ENCODE data around the gene PRDX5. TPM values are rescaled to one million over a fixed set of nuclear protein-coding genes. Genes with fewer than 3 reads are reported as not detected.

PRDX5 gene
- total RNA-seq, 1 donor from 2014 or later = 144 TPM

- no peak overlapping the region for H3K4me3 ChIP-seq (ENCODE audit: low read length in 3 of 3)
- no peak overlapping the region for H3K27ac ChIP-seq (ENCODE audit: low read depth, low read length)
- peaks cover 36 to 37% (median 36%) of the 10 kb centered on the region in 3 donors for H3K36me3 ChIP-seq (ENCODE audit: control insufficient read depth in 3 of 3, insufficient read depth in 3 of 3, low read length in 3 of 3)
- no peaks in the 10 kb centered on the region for H3K27me3 ChIP-seq (ENCODE audit: control insufficient read depth in 3 of 3, insufficient read depth in 3 of 3, low read length in 3 of 3)
- peaks cover 19 to 23% (median 20%) of the 10 kb centered on the region in 3 donors for H3K4me1 ChIP-seq (ENCODE audit: control insufficient read depth in 3 of 3, insufficient read depth in 3 of 3, low read length in 3 of 3)
- H3K9ac ChIP-seq (ENCODE audit: low read depth in 1 of 3, low read length in 3 of 3) = no peak overlapping the region
- H3K9me3 ChIP-seq (ENCODE audit: control insufficient read depth in 3 of 3, low read length in 3 of 3) = no peaks in the 10 kb centered on the region
Measured at GRCh38 chr11:64361659-64362058, 43.7 kb downstream of the PRDX5 start.

GRCh38 chr11:64362339-64362738, 44.4 kb downstream of the PRDX5 start:
- no peaks in the 10 kb centered on the region for H3K27me3 ChIP-seq (ENCODE audit: control insufficient read depth in 3 of 3, insufficient read depth in 3 of 3, low read length in 3 of 3)
- no peak overlapping the region for H3K27ac ChIP-seq (ENCODE audit: low read depth, low read length)
- H3K36me3 ChIP-seq (ENCODE audit: control insufficient read depth in 3 of 3, insufficient read depth in 3 of 3, low read length in 3 of 3) = peaks cover 37 to 39% (median 37%) of the 10 kb centered on the region in 3 donors
- H3K9ac ChIP-seq (ENCODE audit: low read depth in 1 of 3, low read length in 3 of 3) = no peak overlapping the region
- no peak overlapping the region for H3K4me3 ChIP-seq (ENCODE audit: low read length in 3 of 3)
- H3K4me1 ChIP-seq (ENCODE audit: control insufficient read depth in 3 of 3, insufficient read depth in 3 of 3, low read length in 3 of 3) = peaks cover 19 to 23% (median 20%) of the 10 kb centered on the region in 3 donors
- no peaks in the 10 kb centered on the region for H3K9me3 ChIP-seq (ENCODE audit: control insufficient read depth in 3 of 3, low read length in 3 of 3)

- H3K9me3 ChIP-seq (ENCODE audit: control insufficient read depth in 3 of 3, low read length in 3 of 3) = no peaks in the 10 kb centered on the region
- H3K36me3 ChIP-seq (ENCODE audit: control insufficient read depth in 3 of 3, insufficient read depth in 3 of 3, low read length in 3 of 3) = peaks cover 40 to 47% (median 40%) of the 10 kb centered on the region in 3 donors
- peaks cover 7 to 8% (median 7%) of the 10 kb centered on the region in 3 donors for H3K4me1 ChIP-seq (ENCODE audit: control insufficient read depth in 3 of 3, insufficient read depth in 3 of 3, low read length in 3 of 3)
- H3K9ac ChIP-seq (ENCODE audit: low read depth in 1 of 3, low read length in 3 of 3) = no peak overlapping the region
- H3K4me3 ChIP-seq (ENCODE audit: low read length in 3 of 3) = no peak overlapping the region
- no peaks in the 10 kb centered on the region for H3K27me3 ChIP-seq (ENCODE audit: control insufficient read depth in 3 of 3, insufficient read depth in 3 of 3, low read length in 3 of 3)
- no peak overlapping the region for H3K27ac ChIP-seq (ENCODE audit: low read depth, low read length)
Measured at GRCh38 chr11:64364435-64364834, 46.5 kb downstream of the PRDX5 start.

- peaks cover 3% of the 10 kb centered on the region in 3 donors for H3K4me1 ChIP-seq (ENCODE audit: control insufficient read depth in 3 of 3, insufficient read depth in 3 of 3, low read length in 3 of 3)
- H3K9ac ChIP-seq (ENCODE audit: low read depth in 1 of 3, low read length in 3 of 3) = no peak overlapping the region
- no peaks in the 10 kb centered on the region for H3K27me3 ChIP-seq (ENCODE audit: control insufficient read depth in 3 of 3, insufficient read depth in 3 of 3, low read length in 3 of 3)
- H3K9me3 ChIP-seq (ENCODE audit: control insufficient read depth in 3 of 3, low read length in 3 of 3) = no peaks in the 10 kb centered on the region
- no peak overlapping the region for H3K27ac ChIP-seq (ENCODE audit: low read depth, low read length)
- H3K36me3 ChIP-seq (ENCODE audit: control insufficient read depth in 3 of 3, insufficient read depth in 3 of 3, low read length in 3 of 3) = peaks cover 40 to 50% (median 41%) of the 10 kb centered on the region in 3 donors
- H3K4me3 ChIP-seq (ENCODE audit: low read length in 3 of 3) = no peak overlapping the region
Measured at GRCh38 chr11:64364911-64365310, 47.0 kb downstream of the PRDX5 start.

- Histone ChIP-seq H3K9ac (ENCODE audit: low read depth in 1 of 3, low read length in 3 of 3) (no peak overlapping the region), H3K9me3 (ENCODE audit: control insufficient read depth in 3 of 3, low read length in 3 of 3) (no peaks in the 10 kb centered on the region), H3K27me3 (ENCODE audit: control insufficient read depth in 3 of 3, insufficient read depth in 3 of 3, low read length in 3 of 3) (no peaks in the 10 kb centered on the region), H3K4me1 (ENCODE audit: control insufficient read depth in 3 of 3, insufficient read depth in 3 of 3, low read length in 3 of 3) (no peaks in the 10 kb centered on the region), H3K4me3 (ENCODE audit: low read length in 3 of 3) (no peak overlapping the region), H3K27ac (ENCODE audit: low read depth, low read length) (no peak overlapping the region), H3K36me3 (ENCODE audit: control insufficient read depth in 3 of 3, insufficient read depth in 3 of 3, low read length in 3 of 3) (peaks cover 32 to 56% (median 35%) of the 10 kb centered on the region in 3 donors)
Measured at GRCh38 chr11:64366751-64367150, 48.8 kb downstream of the PRDX5 start.

GRCh38 chr11:64367931-64368672, 50.2 kb downstream of the PRDX5 start:
- no peaks in the 10 kb centered on the region for H3K4me1 ChIP-seq (ENCODE audit: control insufficient read depth in 3 of 3, insufficient read depth in 3 of 3, low read length in 3 of 3)
- peaks cover 19 to 44% (median 26%) of the 10 kb centered on the region in 3 donors for H3K36me3 ChIP-seq (ENCODE audit: control insufficient read depth in 3 of 3, insufficient read depth in 3 of 3, low read length in 3 of 3)
- H3K9me3 ChIP-seq (ENCODE audit: control insufficient read depth in 3 of 3, low read length in 3 of 3) = no peaks in the 10 kb centered on the region
- H3K27ac ChIP-seq (ENCODE audit: low read depth, low read length) = no peak overlapping the region
- H3K27me3 ChIP-seq (ENCODE audit: control insufficient read depth in 3 of 3, insufficient read depth in 3 of 3, low read length in 3 of 3) = no peaks in the 10 kb centered on the region
- H3K4me3 ChIP-seq (ENCODE audit: low read length in 3 of 3) = no peak overlapping the region
- no peak overlapping the region for H3K9ac ChIP-seq (ENCODE audit: low read depth in 1 of 3, low read length in 3 of 3)

GRCh38 chr11:64368673-64369074, 50.8 kb downstream of the PRDX5 start:
- Histone ChIP-seq H3K27me3 (ENCODE audit: control insufficient read depth in 3 of 3, insufficient read depth in 3 of 3, low read length in 3 of 3) (no peaks in the 10 kb centered on the region), H3K4me1 (ENCODE audit: control insufficient read depth in 3 of 3, insufficient read depth in 3 of 3, low read length in 3 of 3) (no peaks in the 10 kb centered on the region), H3K9ac (ENCODE audit: low read depth in 1 of 3, low read length in 3 of 3) (no peak overlapping the region), H3K36me3 (ENCODE audit: control insufficient read depth in 3 of 3, insufficient read depth in 3 of 3, low read length in 3 of 3) (peaks cover 17 to 38% (median 24%) of the 10 kb centered on the region in 3 donors), H3K9me3 (ENCODE audit: control insufficient read depth in 3 of 3, low read length in 3 of 3) (no peaks in the 10 kb centered on the region), H3K27ac (ENCODE audit: low read depth, low read length) (no peak overlapping the region), H3K4me3 (ENCODE audit: low read length in 3 of 3) (no peak overlapping the region)

GRCh38 chr11:64369440-64370421, 51.8 kb downstream of the PRDX5 start:
- peaks cover 17 to 30% (median 24%) of the 10 kb centered on the region in 3 donors for H3K36me3 ChIP-seq (ENCODE audit: control insufficient read depth in 3 of 3, insufficient read depth in 3 of 3, low read length in 3 of 3)
- H3K4me3 ChIP-seq (ENCODE audit: low read length in 3 of 3) = no peak overlapping the region
- no peaks in the 10 kb centered on the region for H3K4me1 ChIP-seq (ENCODE audit: control insufficient read depth in 3 of 3, insufficient read depth in 3 of 3, low read length in 3 of 3)
- H3K9me3 ChIP-seq (ENCODE audit: control insufficient read depth in 3 of 3, low read length in 3 of 3) = no peaks in the 10 kb centered on the region
- H3K27me3 ChIP-seq (ENCODE audit: control insufficient read depth in 3 of 3, insufficient read depth in 3 of 3, low read length in 3 of 3) = no peaks in the 10 kb centered on the region
- no peak overlapping the region for H3K27ac ChIP-seq (ENCODE audit: low read depth, low read length)
- no peak overlapping the region for H3K9ac ChIP-seq (ENCODE audit: low read depth in 1 of 3, low read length in 3 of 3)

- Histone ChIP-seq H3K4me3 (ENCODE audit: low read length in 3 of 3) (no peak overlapping the region), H3K9ac (ENCODE audit: low read depth in 1 of 3, low read length in 3 of 3) (no peak overlapping the region), H3K9me3 (ENCODE audit: control insufficient read depth in 3 of 3, low read length in 3 of 3) (no peaks in the 10 kb centered on the region), H3K4me1 (ENCODE audit: control insufficient read depth in 3 of 3, insufficient read depth in 3 of 3, low read length in 3 of 3) (no peaks in the 10 kb centered on the region), H3K27me3 (ENCODE audit: control insufficient read depth in 3 of 3, insufficient read depth in 3 of 3, low read length in 3 of 3) (no peaks in the 10 kb centered on the region), H3K36me3 (ENCODE audit: control insufficient read depth in 3 of 3, insufficient read depth in 3 of 3, low read length in 3 of 3) (peaks cover 9 to 23% (median 15%) of the 10 kb centered on the region in 3 donors), H3K27ac (ENCODE audit: low read depth, low read length) (no peak overlapping the region)
Measured at GRCh38 chr11:64371201-64371600, 53.3 kb downstream of the PRDX5 start.
